Measurements from ENCODE around the gene TM4SF20. TPM values are rescaled to one million over a fixed set of nuclear protein-coding genes. Genes with fewer than 3 reads are reported as not detected.

Gene TM4SF20
- total RNA-seq, 1 experiment from 2014 or later, result not detected

DNA sequence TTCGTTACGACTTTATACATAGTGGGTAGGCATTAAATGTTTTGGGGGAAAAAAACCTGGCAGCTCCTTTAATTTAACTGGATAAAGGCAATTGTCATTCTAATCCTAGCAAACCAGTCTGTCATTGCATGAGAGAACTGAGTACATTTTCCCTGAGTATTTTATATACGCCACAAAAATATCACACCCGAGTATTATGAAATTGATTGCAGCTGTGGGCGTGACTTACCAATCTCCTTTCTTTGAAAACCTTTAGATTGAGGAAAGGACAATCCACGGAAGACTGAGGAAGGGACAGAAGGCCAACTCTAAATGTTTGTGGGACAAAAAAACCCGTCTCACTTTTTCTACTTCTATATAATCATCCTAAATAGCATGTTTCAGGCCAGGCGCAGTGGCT is 9.0 kb downstream of the TM4SF20 start:
- H3F3A ChIP-seq (ENCODE audit: insufficient read depth, low read depth), result peaks cover 12% of the 10 kb centered on the region
- TF ChIP-seq EZH2 (IDR thresholded peaks at IDR 0.05; ENCODE audit: low read depth), result no peak
- TF ChIP-seq, protein P1, sequence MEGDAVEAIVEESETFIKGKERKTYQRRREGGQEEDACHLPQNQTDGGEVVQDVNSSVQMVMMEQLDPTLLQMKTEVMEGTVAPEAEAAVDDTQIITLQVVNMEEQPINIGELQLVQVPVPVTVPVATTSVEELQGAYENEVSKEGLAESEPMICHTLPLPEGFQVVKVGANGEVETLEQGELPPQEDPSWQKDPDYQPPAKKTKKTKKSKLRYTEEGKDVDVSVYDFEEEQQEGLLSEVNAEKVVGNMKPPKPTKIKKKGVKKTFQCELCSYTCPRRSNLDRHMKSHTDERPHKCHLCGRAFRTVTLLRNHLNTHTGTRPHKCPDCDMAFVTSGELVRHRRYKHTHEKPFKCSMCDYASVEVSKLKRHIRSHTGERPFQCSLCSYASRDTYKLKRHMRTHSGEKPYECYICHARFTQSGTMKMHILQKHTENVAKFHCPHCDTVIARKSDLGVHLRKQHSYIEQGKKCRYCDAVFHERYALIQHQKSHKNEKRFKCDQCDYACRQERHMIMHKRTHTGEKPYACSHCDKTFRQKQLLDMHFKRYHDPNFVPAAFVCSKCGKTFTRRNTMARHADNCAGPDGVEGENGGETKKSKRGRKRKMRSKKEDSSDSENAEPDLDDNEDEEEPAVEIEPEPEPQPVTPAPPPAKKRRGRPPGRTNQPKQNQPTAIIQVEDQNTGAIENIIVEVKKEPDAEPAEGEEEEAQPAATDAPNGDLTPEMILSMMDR (conservative IDR thresholded peaks at IDR 0.05), result no peak
- no peaks in the 10 kb centered on the region for H3K9me3 ChIP-seq (ENCODE audit: insufficient read depth, low read depth)
- H3K27me3 ChIP-seq (ENCODE audit: insufficient read depth, low read depth), result no peaks in the 10 kb centered on the region
- BruUV-seq (replicated peaks), result no TSS peak
- ChIA-PET CTCF (no interaction called here), POLR2A (ENCODE audit: unreplicated experiment) (no interaction called here)
- no peak overlapping the region for H3K27ac ChIP-seq
- no peaks in the 10 kb centered on the region for H3K9me2 ChIP-seq (ENCODE audit: insufficient read depth)
- intact Hi-C loops (cut with micrococcal nuclease; ENCODE audit: unreplicated experiment), result no loop called here
- H3K4me3 ChIP-seq, result no peak overlapping the region
- H2AFZ ChIP-seq, result no peak overlapping the region
- peaks cover 17% of the 10 kb centered on the region for H3K4me1 ChIP-seq (replicated peaks; ENCODE audit: insufficient read depth)
- no peak overlapping the region for H3K4me2 ChIP-seq
- H3K79me2 ChIP-seq (ENCODE audit: low read depth), result no peaks in the 10 kb centered on the region
- no peak for DNase-seq
- no peaks in the 10 kb centered on the region for H4K20me1 ChIP-seq (ENCODE audit: insufficient read depth)
- H3K36me3 ChIP-seq (ENCODE audit: low read depth), result no peaks in the 10 kb centered on the region

DNA sequence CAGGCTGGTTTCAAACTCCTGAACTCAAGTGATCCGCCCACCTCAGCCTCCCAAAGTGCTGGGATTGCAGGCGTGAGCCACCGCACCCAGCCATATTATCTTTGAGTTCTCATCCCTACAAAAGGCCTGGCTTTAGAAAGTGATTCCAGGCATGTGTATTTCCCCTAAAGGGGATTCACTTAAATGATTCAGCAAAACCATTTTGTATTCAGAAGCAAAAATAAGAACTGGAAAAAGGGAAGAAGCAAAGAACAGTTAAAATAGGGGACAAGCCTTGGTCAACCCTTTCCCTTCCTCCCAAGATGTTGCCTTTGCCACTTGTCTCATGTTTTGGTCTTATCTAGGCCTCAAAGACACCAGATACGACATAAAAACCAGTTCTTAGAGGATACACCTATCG is 10.5 kb downstream of the TM4SF20 start:
- Histone ChIP-seq H2AFZ (no peak overlapping the region), H3K79me2 (ENCODE audit: low read depth) (no peaks in the 10 kb centered on the region), H3K4me2 (no peak overlapping the region), H3K9me3 (ENCODE audit: insufficient read depth, low read depth) (no peaks in the 10 kb centered on the region), H3K9me2 (ENCODE audit: insufficient read depth) (no peaks in the 10 kb centered on the region), H3K27ac (no peak overlapping the region), H3K27me3 (ENCODE audit: insufficient read depth, low read depth) (no peaks in the 10 kb centered on the region), H4K20me1 (ENCODE audit: insufficient read depth) (no peaks in the 10 kb centered on the region), H3K4me1 (replicated peaks; ENCODE audit: insufficient read depth) (peaks cover 17% of the 10 kb centered on the region), H3K4me3 (no peak overlapping the region), H3K36me3 (ENCODE audit: low read depth) (no peaks in the 10 kb centered on the region), H3F3A (ENCODE audit: insufficient read depth, low read depth) (peaks cover 12% of the 10 kb centered on the region)
- no peak for DNase-seq
- intact Hi-C loops (cut with micrococcal nuclease; ENCODE audit: unreplicated experiment), result no loop called here
- POLR2A ChIA-PET (ENCODE audit: unreplicated experiment), result no interaction called here
- no TSS peak for BruUV-seq (replicated peaks)
- TF ChIP-seq, protein P1 (conservative IDR thresholded peaks at IDR 0.05), result no peak
- TF ChIP-seq EZH2 (IDR thresholded peaks at IDR 0.05; ENCODE audit: low read depth), result no peak
- CTCF ChIA-PET, result no interaction called here

DNA sequence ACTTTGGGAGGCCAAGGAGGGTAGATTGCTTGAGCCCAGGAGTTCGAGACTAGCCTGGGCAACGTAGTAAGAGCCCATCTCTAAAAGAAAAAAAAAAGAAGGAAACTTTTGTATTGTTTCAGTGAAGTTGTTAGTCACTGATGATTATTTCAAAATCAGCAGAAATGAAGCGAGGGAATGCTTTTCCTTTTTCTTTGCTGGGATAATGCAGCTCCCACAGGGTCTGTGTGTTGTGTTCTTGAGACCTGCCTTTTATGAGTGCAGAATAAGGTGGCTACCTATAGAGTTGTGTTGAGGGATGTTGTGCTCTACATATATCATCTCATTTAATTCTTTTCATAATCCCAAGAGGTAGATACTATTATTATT is 11.7 kb downstream of the TM4SF20 start:
- POLR2A ChIA-PET (ENCODE audit: unreplicated experiment), result no interaction called here
- Histone ChIP-seq H3K79me2 (ENCODE audit: low read depth) (no peaks in the 10 kb centered on the region), H3F3A (ENCODE audit: insufficient read depth, low read depth) (peaks cover 12% of the 10 kb centered on the region), H3K4me3 (no peak overlapping the region), H4K20me1 (ENCODE audit: insufficient read depth) (no peaks in the 10 kb centered on the region), H3K27ac (peak overlapping the region; percentile 75), H3K9me3 (ENCODE audit: insufficient read depth, low read depth) (no peaks in the 10 kb centered on the region), H3K27me3 (ENCODE audit: insufficient read depth, low read depth) (no peaks in the 10 kb centered on the region), H3K36me3 (ENCODE audit: low read depth) (no peaks in the 10 kb centered on the region), H3K4me1 (replicated peaks; ENCODE audit: insufficient read depth) (peaks cover 17% of the 10 kb centered on the region), H3K9me2 (ENCODE audit: insufficient read depth) (no peaks in the 10 kb centered on the region), H2AFZ (no peak overlapping the region), H3K4me2 (peak overlapping the region; percentile 32)
- CTCF ChIA-PET, result no interaction called here
- TF ChIP-seq, protein P1 (conservative IDR thresholded peaks at IDR 0.05), result no peak
- no peak for TF ChIP-seq EZH2 (IDR thresholded peaks at IDR 0.05; ENCODE audit: low read depth)
- no TSS peak for BruUV-seq (replicated peaks)
- DNase-seq, result no peak
- intact Hi-C loops (cut with micrococcal nuclease; ENCODE audit: unreplicated experiment), result no loop called here

Measured in PC-9 (cell line).